SU-DHL-6 (cell line): ENCODE measurements around the gene SGPL1.

Source experiments
- EZH2phosphoT487 ChIP-seq: fragments of 200-600 bp; sonication (generic), shearing (Covaris generic); conservative IDR thresholded peaks from 2 replicates; pipeline ENCODE4 v1.6.1; 2018; ENCODE audit warnings: mild to moderate bottlenecking, antibody characterized with exemption, low read length, moderate library complexity, mixed read lengths
- TF ChIP-seq, protein P1 (sequence below): fragments of 200-600 bp; sonication (generic); IDR thresholded peaks from one replicate; pipeline ENCODE4 v1.5.1; 2017; ENCODE audit warnings: antibody characterized with exemption, mild to moderate bottlenecking, low read length, moderate library complexity; ENCODE audit not compliant: insufficient read depth, poor library complexity, severe bottlenecking

DNA sequence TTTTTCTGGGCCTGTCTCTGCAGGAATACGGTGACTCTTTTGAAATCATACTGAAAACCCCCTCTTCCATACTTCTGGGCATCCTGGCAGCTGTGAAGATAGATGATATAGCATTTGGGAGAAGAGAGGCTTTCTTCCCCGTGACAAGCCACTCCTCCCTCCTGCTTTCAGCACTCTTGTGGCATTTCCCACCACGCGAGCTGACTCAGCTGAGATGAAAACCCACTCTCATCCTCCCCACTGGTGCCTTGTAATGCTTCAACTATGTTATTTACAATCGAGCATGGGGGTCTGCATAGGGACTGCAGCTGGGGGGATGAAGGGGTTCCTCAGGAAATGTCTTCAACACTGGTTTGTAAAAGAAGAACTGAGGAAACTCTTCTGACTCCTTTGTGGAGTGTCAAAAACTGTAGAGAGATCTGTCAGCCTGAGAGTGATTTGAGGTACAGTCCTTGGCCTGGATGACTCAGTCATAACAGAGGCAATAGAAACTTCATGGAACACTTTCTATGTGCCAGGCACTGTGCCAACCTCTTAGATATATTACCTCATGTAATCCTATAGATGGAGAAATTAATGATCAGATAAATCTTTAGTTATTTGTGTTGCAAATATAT, 28.8 kb upstream of the SGPL1 start:
- TF ChIP-seq, protein P1, sequence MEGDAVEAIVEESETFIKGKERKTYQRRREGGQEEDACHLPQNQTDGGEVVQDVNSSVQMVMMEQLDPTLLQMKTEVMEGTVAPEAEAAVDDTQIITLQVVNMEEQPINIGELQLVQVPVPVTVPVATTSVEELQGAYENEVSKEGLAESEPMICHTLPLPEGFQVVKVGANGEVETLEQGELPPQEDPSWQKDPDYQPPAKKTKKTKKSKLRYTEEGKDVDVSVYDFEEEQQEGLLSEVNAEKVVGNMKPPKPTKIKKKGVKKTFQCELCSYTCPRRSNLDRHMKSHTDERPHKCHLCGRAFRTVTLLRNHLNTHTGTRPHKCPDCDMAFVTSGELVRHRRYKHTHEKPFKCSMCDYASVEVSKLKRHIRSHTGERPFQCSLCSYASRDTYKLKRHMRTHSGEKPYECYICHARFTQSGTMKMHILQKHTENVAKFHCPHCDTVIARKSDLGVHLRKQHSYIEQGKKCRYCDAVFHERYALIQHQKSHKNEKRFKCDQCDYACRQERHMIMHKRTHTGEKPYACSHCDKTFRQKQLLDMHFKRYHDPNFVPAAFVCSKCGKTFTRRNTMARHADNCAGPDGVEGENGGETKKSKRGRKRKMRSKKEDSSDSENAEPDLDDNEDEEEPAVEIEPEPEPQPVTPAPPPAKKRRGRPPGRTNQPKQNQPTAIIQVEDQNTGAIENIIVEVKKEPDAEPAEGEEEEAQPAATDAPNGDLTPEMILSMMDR: no peak
- no peak for TF ChIP-seq EZH2phosphoT487
